ENCODE results near the gene NHLH1.

NHLH1 gene

GRCh38 chr1:160413716-160414115 lies 46.8 kb downstream of the NHLH1 start:
- DNase-seq: no peak

GRCh38 chr1:160414881-160415280 lies 48.0 kb downstream of the NHLH1 start:
- DNase-seq: no peak

GRCh38 chr1:160415696-160416290 lies 48.9 kb downstream of the NHLH1 start:
- DNase-seq: no peak

GRCh38 chr1:160416369-160416768 lies 49.5 kb downstream of the NHLH1 start:
- DNase-seq: peak; percentile 53

GRCh38 chr1:160418483-160418882 lies 51.6 kb downstream of the NHLH1 start:
- no peak for DNase-seq

GRCh38 chr1:160419150-160419837 lies 52.4 kb downstream of the NHLH1 start:
- no peak for DNase-seq

- no peak for DNase-seq
Observed at GRCh38 chr1:160419838-160420169, 52.9 kb downstream of the NHLH1 start.

GRCh38 chr1:160420881-160421842 lies 54.3 kb downstream of the NHLH1 start:
- DNase-seq: no peak

GRCh38 chr1:160421881-160422280 lies 55.0 kb downstream of the NHLH1 start:
- DNase-seq: no peak
